Endothelial cell of umbilical vein (primary cell): ENCODE measurements around the gene RUNX2. TPM values are rescaled to one million over a fixed set of nuclear protein-coding genes. Genes with fewer than 3 reads are reported as not detected.

ENCODE experiments used
- BruUV-seq: library from RNA; stranded (reverse); fragments of 400-500 nt; replicated peaks from 2 replicates; lab custom pipeline; 2021; lab: Mats Ljungman, UMichigan
- CTCF ChIA-PET: fragments of 300-600, 350-600 bp; sonication (Branson Sonifier 250); formaldehyde crosslinking; loops from one replicate; lab custom pipeline; 2021; ENCODE audit warnings: antibody characterized with exemption, inconsistent platforms; lab: Charles Lee
- POLR2A ChIA-PET: fragments of 300-600, 350-600 bp; sonication (Branson Sonifier 250); formaldehyde crosslinking; loops from one replicate; lab custom pipeline; 2021; ENCODE audit warnings: antibody characterized with exemption, inconsistent platforms; lab: Charles Lee
- DNase-seq: peaks from one replicate; pipeline ENCODE4 v3.0.0-alpha.2; 2011; ENCODE audit warnings: low read depth, low spot score
- FAIRE-seq: peaks from 2 replicates; lab custom pipeline; 2011; peaks lifted over from hg19 to GRCh38; lab: Jason Lieb, UNC
- H2AFZ ChIP-seq: 2 replicates; pipeline ENCODE4 v1.6.0; 2012; ENCODE audit warnings: low read depth, low read length, control low read depth, inconsistent platforms
- H3K27ac ChIP-seq: 2 replicates; pipeline ENCODE4 v1.5.1; 2011; ENCODE audit warnings: low read depth, mild to moderate bottlenecking, control low read depth, low read length, moderate library complexity; ENCODE audit not compliant: insufficient read depth
- H3K27me3 ChIP-seq, 2 experiments: 2 replicates each; pipeline versions ENCODE4 v1.6.0 to v1.6.1; 2011; ENCODE audit warnings: low read length in 2 of 2, mixed read lengths in 1 of 2; ENCODE audit not compliant: control insufficient read depth in 2 of 2, insufficient read depth in 2 of 2
- H3K36me3 ChIP-seq, 2 experiments: 2 replicates in 1 of 2; 3 replicates in 1 of 2; pipeline ENCODE4 v1.5.1; 2011; ENCODE audit warnings: low read length in 2 of 2, mild to moderate bottlenecking in 1 of 2, moderate library complexity in 1 of 2; ENCODE audit not compliant: control insufficient read depth in 2 of 2, insufficient read depth in 2 of 2; ENCODE audit errors: extremely low read depth in 1 of 2
- H3K4me1 ChIP-seq: 3 replicates; pipeline ENCODE4 v1.5.1; 2011; ENCODE audit warnings: mild to moderate bottlenecking, low read length; ENCODE audit not compliant: control insufficient read depth, insufficient read depth; ENCODE audit errors: extremely low read depth
- H3K4me2 ChIP-seq: 2 replicates; pipeline ENCODE4 v1.6.1; 2011; ENCODE audit warnings: low read length, control low read depth, mixed read lengths; ENCODE audit not compliant: insufficient read depth
- H3K4me3 ChIP-seq, 3 experiments: fragments of 200-600 bp in 1 of 3; sonication (generic), shearing (Covaris generic) in 1 of 3; replicated peaks in 1 of 3; 2 replicates each; pipeline ENCODE4 v1.5.1; 2011 to 2016; ENCODE audit warnings: control low read depth in 3 of 3, low read length in 3 of 3, mild to moderate bottlenecking in 2 of 3, inconsistent platforms in 1 of 3, low read depth in 1 of 3, moderate library complexity in 1 of 3; ENCODE audit not compliant: insufficient read depth in 1 of 3
- H3K79me2 ChIP-seq: 2 replicates; pipeline ENCODE4 v1.6.0; 2012; ENCODE audit warnings: low read length, inconsistent platforms; ENCODE audit not compliant: control insufficient read depth, insufficient read depth
- H3K9ac ChIP-seq: replicated peaks from 2 replicates; pipeline ENCODE3; 2011; ENCODE audit warnings: low read length, control low read depth; ENCODE audit not compliant: insufficient read depth; ENCODE audit errors: extremely low read depth
- H3K9me1 ChIP-seq: replicated peaks from 3 replicates; pipeline ENCODE4 v1.6.0; 2011; ENCODE audit warnings: mild to moderate bottlenecking, low read length; ENCODE audit not compliant: control insufficient read depth, insufficient read depth; ENCODE audit errors: extremely low read depth
- H3K9me3 ChIP-seq: replicated peaks from 2 replicates; pipeline ENCODE4 v1.5.1; 2012; ENCODE audit warnings: low read length, inconsistent platforms; ENCODE audit not compliant: control insufficient read depth, insufficient read depth
- H4K20me1 ChIP-seq: replicated peaks from 2 replicates; pipeline ENCODE3; 2011; ENCODE audit warnings: mild to moderate bottlenecking, low read length; ENCODE audit not compliant: control insufficient read depth, insufficient read depth; ENCODE audit errors: extremely low read depth
- EZH2 ChIP-seq: IDR thresholded peaks from 2 replicates; pipeline ENCODE4 v1.6.1; 2012; ENCODE audit warnings: borderline replicate concordance, low read depth, mild to moderate bottlenecking, moderate library complexity, low read length, inconsistent platforms; ENCODE audit not compliant: severe bottlenecking
- FOS ChIP-seq: IDR thresholded peaks from 2 replicates; pipeline ENCODE4 v1.6.1; 2011; ENCODE audit warnings: mild to moderate bottlenecking, low read length, moderate library complexity, borderline replicate concordance; ENCODE audit not compliant: insufficient read depth
- JUN ChIP-seq: IDR thresholded peaks from 2 replicates; pipeline ENCODE4 v1.6.1; 2011; ENCODE audit warnings: borderline replicate concordance, low read depth; ENCODE audit not compliant: insufficient read length, insufficient read depth
- MYC ChIP-seq: IDR thresholded peaks from one replicate; pipeline ENCODE4 v1.6.1; 2011; ENCODE audit warnings: mild to moderate bottlenecking, low read depth, low read length
- POLR2AphosphoS5 ChIP-seq: IDR thresholded peaks from 2 replicates; pipeline ENCODE4 v1.6.1; 2012; ENCODE audit warnings: low read depth, mild to moderate bottlenecking, control low read depth, low read length, moderate library complexity; ENCODE audit not compliant: insufficient read depth
- dilution Hi-C: fragments of 300-500 bp; cut with MboI; formaldehyde crosslinking; loops from one replicate; pipeline ENCODE4 v1.15.0; 2019; ENCODE audit warnings: low sequenced_read_pairs; ENCODE audit not compliant: extremely low pct_ligation_motif_present
- intact Hi-C: fragments of 100-400 bp; cut with micrococcal nuclease; formaldehyde crosslinking; loops from one replicate; pipeline ENCODE4 v1.10.0; 2022
- polyA plus RNA-seq, 4 experiments: library from polyadenylated mRNA; depleted of rRNA in 3 of 4; stranded (reverse) in 3 of 4; unstranded in 1 of 4; fragments of >200 nt; gene quantifications; 2 replicates each; pipeline versions ENCODE4 v1.2.1 to v1.2.3, GENCODE V29; 2011 to 2012; ENCODE audit warnings: missing spikeins in 1 of 4
- total RNA-seq: library from RNA; stranded (reverse); gene quantifications from 2 replicates; pipeline ENCODE4 v1.2.3, GENCODE V29; 2021
- TF ChIP-seq, protein P1 (sequence below), 2 donors: IDR thresholded peaks; 1 replicate in 1 of 2; 2 replicates in 1 of 2; pipeline ENCODE4 v1.5.1; 2011; ENCODE audit warnings: low read length in 2 of 2, mild to moderate bottlenecking in 2 of 2, moderate library complexity in 2 of 2, control low read depth in 1 of 2, inconsistent platforms in 1 of 2, low read depth in 1 of 2; ENCODE audit not compliant: insufficient read depth in 1 of 2; ENCODE audit errors: extremely low read depth in 1 of 2
- TF ChIP-seq, protein P2 (sequence below): IDR thresholded peaks from 2 replicates; pipeline ENCODE4 v1.6.1; 2011; ENCODE audit not compliant: insufficient read depth, insufficient read length

The RUNX2 gene
- total and polyA plus RNA-seq, 2 donors (not counting 3 experiments of a cell fraction or from before 2014, with no cell fraction given) = 0.06 TPM; not detected in 1

DNA sequence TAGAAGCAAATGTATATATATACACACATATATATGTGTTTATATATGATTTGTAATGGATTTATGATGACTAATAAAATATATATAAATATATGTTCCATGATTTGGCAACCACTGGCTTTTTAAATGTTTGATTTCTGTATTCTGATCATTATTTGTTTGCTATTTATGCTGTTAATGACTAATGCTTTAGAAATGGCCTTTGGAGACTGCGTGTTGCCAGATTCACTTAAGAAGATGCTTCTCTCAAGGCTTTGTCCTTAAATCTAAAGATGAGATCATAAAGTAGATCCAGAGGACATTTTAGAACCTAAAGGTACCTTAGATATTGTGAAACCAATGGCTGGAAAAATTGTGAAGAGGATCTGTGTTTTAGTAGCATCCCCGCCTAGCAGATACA lies 165.6 kb downstream of the RUNX2 start:
- POLR2A ChIA-PET = no interaction called here
- H3K9me3 ChIP-seq = no peaks in the 10 kb centered on the region
- no peaks in the 10 kb centered on the region for H3K79me2 ChIP-seq
- no peaks in the 10 kb centered on the region for H3K36me3 ChIP-seq
- no peak overlapping the region for H3K9ac ChIP-seq
- H3K27me3 ChIP-seq = no peaks in the 10 kb centered on the region
- no peak overlapping the region for H3K27ac ChIP-seq
- H2AFZ ChIP-seq = no peak overlapping the region
- no peak for FAIRE-seq
- dilution Hi-C loops = no loop called here
- no TSS peak for BruUV-seq
- no peaks in the 10 kb centered on the region for H4K20me1 ChIP-seq
- TF ChIP-seq, protein P1, sequence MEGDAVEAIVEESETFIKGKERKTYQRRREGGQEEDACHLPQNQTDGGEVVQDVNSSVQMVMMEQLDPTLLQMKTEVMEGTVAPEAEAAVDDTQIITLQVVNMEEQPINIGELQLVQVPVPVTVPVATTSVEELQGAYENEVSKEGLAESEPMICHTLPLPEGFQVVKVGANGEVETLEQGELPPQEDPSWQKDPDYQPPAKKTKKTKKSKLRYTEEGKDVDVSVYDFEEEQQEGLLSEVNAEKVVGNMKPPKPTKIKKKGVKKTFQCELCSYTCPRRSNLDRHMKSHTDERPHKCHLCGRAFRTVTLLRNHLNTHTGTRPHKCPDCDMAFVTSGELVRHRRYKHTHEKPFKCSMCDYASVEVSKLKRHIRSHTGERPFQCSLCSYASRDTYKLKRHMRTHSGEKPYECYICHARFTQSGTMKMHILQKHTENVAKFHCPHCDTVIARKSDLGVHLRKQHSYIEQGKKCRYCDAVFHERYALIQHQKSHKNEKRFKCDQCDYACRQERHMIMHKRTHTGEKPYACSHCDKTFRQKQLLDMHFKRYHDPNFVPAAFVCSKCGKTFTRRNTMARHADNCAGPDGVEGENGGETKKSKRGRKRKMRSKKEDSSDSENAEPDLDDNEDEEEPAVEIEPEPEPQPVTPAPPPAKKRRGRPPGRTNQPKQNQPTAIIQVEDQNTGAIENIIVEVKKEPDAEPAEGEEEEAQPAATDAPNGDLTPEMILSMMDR (IDR thresholded peaks at IDR 0.05; ENCODE audit: extremely low read depth in 1 of 2, insufficient read depth in 1 of 2, low read depth in 1 of 2, low read length in 2 of 2) = no peak
- TF ChIP-seq JUN = no peak
- no peak for TF ChIP-seq POLR2AphosphoS5
- TF ChIP-seq EZH2 = no peak
- TF ChIP-seq, protein P2, sequence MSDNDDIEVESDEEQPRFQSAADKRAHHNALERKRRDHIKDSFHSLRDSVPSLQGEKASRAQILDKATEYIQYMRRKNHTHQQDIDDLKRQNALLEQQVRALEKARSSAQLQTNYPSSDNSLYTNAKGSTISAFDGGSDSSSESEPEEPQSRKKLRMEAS = no peak
- no peak for TF ChIP-seq FOS
- no peak for TF ChIP-seq MYC
- H3K4me3 ChIP-seq = no peak overlapping the region
- DNase-seq = no peak
- no peak overlapping the region for H3K4me2 ChIP-seq
- peaks cover 3% of the 10 kb centered on the region for H3K4me1 ChIP-seq
- CTCF ChIA-PET = no interaction called here
- intact Hi-C loops = no loop called here
- H3K9me1 ChIP-seq = no peaks in the 10 kb centered on the region
